BE2C (cell line): ENCODE measurements around the gene KIAA1217.

Source experiments
- DNase-seq: peaks from one replicate; pipeline ENCODE4 v3.0.0-alpha.2; 2020
- H3K27me3 ChIP-seq: fragments of 250-450 bp; sonication (Bioruptor Pico); 2 replicates; pipeline ENCODE4 v1.5.1; 2020; ENCODE audit warnings: mild to moderate bottlenecking
- H3K36me3 ChIP-seq: fragments of 250-450 bp; sonication (Bioruptor Pico); 2 replicates; pipeline ENCODE4 v1.5.1; 2020; ENCODE audit warnings: mild to moderate bottlenecking
- H3K4me1 ChIP-seq: fragments of 250-450 bp; sonication (Bioruptor Pico); 2 replicates; pipeline ENCODE4 v1.5.1; 2020
- H3K4me3 ChIP-seq: 2 replicates; pipeline ENCODE4 v1.5.1; 2011; ENCODE audit warnings: low read depth, low read length
- H3K9me3 ChIP-seq: fragments of 250-450 bp; sonication (Bioruptor Pico); 2 replicates; pipeline ENCODE4 v1.5.1; 2020
- TF ChIP-seq, protein P1 (sequence below): IDR thresholded peaks from 2 replicates; pipeline ENCODE4 v1.5.1; 2012; ENCODE audit warnings: mild to moderate bottlenecking, low read depth, low read length

KIAA1217 gene

GRCh38 chr10:24289235-24289634, 80.3 kb downstream of the KIAA1217 start:
- Histone ChIP-seq H3K36me3 (no peaks in the 10 kb centered on the region), H3K9me3 (no peaks in the 10 kb centered on the region), H3K4me3 (no peak overlapping the region), H3K27me3 (no peaks in the 10 kb centered on the region), H3K4me1 (no peaks in the 10 kb centered on the region)
- TF ChIP-seq, protein P1, sequence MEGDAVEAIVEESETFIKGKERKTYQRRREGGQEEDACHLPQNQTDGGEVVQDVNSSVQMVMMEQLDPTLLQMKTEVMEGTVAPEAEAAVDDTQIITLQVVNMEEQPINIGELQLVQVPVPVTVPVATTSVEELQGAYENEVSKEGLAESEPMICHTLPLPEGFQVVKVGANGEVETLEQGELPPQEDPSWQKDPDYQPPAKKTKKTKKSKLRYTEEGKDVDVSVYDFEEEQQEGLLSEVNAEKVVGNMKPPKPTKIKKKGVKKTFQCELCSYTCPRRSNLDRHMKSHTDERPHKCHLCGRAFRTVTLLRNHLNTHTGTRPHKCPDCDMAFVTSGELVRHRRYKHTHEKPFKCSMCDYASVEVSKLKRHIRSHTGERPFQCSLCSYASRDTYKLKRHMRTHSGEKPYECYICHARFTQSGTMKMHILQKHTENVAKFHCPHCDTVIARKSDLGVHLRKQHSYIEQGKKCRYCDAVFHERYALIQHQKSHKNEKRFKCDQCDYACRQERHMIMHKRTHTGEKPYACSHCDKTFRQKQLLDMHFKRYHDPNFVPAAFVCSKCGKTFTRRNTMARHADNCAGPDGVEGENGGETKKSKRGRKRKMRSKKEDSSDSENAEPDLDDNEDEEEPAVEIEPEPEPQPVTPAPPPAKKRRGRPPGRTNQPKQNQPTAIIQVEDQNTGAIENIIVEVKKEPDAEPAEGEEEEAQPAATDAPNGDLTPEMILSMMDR = no peak
- no peak for DNase-seq

GRCh38 chr10:24292304-24293293, 83.7 kb downstream of the KIAA1217 start:
- H3K4me1 ChIP-seq = no peaks in the 10 kb centered on the region
- no peak for DNase-seq
- no peaks in the 10 kb centered on the region for H3K36me3 ChIP-seq
- H3K9me3 ChIP-seq = no peaks in the 10 kb centered on the region
- H3K4me3 ChIP-seq = no peak overlapping the region
- TF ChIP-seq, protein P1 = no peak
- no peaks in the 10 kb centered on the region for H3K27me3 ChIP-seq

- Histone ChIP-seq H3K9me3 (no peaks in the 10 kb centered on the region), H3K36me3 (no peaks in the 10 kb centered on the region), H3K4me1 (no peaks in the 10 kb centered on the region), H3K27me3 (no peaks in the 10 kb centered on the region), H3K4me3 (no peak overlapping the region)
- no peak for DNase-seq
- TF ChIP-seq, protein P1 = no peak
Observed at GRCh38 chr10:24299578-24300260, 90.8 kb downstream of the KIAA1217 start.

DNA sequence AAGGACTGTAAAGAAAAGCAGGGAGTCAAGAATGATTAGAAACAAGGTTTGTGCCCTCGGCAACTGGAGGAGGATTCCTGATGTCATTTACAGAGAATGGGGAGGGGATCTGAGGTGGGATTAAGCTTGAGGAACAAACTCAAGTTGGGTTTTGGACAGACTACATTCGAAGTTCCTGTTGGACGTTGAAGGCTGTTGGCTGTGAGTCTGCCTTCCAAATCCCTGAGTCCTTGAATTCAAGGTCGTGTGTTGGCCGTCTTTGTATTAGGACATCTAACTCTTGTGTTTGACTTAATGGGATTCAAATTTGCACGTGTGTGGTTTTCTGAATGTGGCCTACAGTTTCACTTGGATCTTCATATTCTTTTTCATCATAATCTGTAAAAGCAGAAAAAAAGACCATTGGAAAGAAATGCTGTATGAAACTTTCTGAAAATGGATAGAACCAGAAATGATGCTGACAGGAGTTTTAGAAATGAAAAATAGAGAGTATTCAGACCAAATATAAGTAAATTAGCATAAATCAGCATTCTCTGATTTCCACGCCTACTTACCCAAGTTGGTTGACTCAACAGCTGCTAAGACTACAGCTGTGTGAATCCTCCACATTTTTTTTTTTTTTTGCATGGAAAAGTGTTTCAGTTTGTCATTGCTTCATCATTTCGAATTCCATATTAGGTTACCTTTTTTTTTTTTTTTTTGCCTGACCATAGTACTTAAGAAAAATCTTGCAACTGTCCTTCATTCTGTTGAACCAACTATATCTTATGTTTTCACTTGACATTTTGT, 94.8 kb downstream of the KIAA1217 start:
- Histone ChIP-seq H3K4me3 (no peak overlapping the region), H3K4me1 (no peaks in the 10 kb centered on the region), H3K27me3 (no peaks in the 10 kb centered on the region), H3K36me3 (no peaks in the 10 kb centered on the region), H3K9me3 (no peaks in the 10 kb centered on the region)
- TF ChIP-seq, protein P1 = no peak
- DNase-seq = no peak

- Histone ChIP-seq H3K36me3 (no peaks in the 10 kb centered on the region), H3K9me3 (no peaks in the 10 kb centered on the region), H3K4me1 (no peaks in the 10 kb centered on the region), H3K27me3 (no peaks in the 10 kb centered on the region), H3K4me3 (no peak overlapping the region)
- DNase-seq = no peak
- TF ChIP-seq, protein P1 = no peak
Observed at GRCh38 chr10:24305551-24306506, 96.9 kb downstream of the KIAA1217 start.
